AG10803 (cell line): ENCODE data around the gene CAV3.

Experiments
- DNase-seq: peaks from one replicate; pipeline ENCODE4 v3.0.0; 2010; ENCODE audit warnings: low read depth
- H3K4me3 ChIP-seq: 2 replicates; pipeline ENCODE4 v1.5.1; 2011; ENCODE audit warnings: mild to moderate bottlenecking, low read length, control low read depth
- CTCF ChIP-seq: conservative IDR thresholded peaks from 2 replicates; pipeline ENCODE4 v1.5.1; 2011; ENCODE audit warnings: mild to moderate bottlenecking, low read length, control low read depth, inconsistent platforms

The CAV3 gene

GRCh38 chr3:8737823-8738222 is 4.2 kb downstream of the CAV3 start:
- no peak overlapping the region for H3K4me3 ChIP-seq
- TF ChIP-seq CTCF: no peak
- no peak for DNase-seq

GRCh38 chr3:8738639-8739038 is 5.0 kb downstream of the CAV3 start:
- no peak for DNase-seq
- no peak for TF ChIP-seq CTCF
- no peak overlapping the region for H3K4me3 ChIP-seq

DNA sequence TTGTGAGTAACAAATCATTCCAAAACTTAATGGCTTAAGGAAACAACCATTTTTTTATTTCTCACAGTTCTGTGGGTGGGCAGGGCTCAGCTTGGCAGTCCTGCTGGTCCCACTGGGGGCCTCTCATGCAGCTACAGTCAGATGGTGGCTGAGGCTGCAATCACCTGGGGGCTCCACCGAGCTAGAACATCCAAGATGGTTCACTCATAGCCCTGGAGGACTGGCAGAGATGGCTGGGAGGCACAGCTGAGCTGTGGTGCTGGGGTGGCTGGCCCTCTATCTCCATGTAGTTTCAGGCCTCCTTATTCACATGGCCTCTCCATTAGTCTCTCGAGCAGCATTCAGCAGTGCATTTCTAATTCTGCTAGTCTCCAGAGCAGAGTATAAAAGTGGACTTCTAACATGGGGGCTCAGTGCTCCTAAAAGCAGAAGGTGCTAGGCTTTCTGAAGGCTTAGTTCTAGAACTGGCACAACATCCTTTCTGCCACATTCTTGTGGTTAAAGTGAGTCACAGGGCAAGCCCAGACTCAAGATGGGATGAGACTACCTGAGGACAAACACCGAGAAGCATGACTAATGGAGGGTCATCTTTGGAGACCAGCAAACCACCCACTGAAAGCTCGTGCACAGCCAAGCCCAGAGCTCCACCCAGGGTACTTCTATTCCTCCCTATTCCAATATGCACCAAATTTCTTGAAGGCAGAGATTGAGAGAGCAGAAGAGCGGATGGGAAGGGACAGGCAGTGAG is 6.3 kb downstream of the CAV3 start:
- no peak overlapping the region for H3K4me3 ChIP-seq
- no peak for TF ChIP-seq CTCF
- peak; percentile 66 for DNase-seq

- H3K4me3 ChIP-seq: peak overlapping the region; percentile 17
These were observed 8.1 kb downstream of the CAV3 start for GRCh38 chr3:8741581-8742261.

DNA sequence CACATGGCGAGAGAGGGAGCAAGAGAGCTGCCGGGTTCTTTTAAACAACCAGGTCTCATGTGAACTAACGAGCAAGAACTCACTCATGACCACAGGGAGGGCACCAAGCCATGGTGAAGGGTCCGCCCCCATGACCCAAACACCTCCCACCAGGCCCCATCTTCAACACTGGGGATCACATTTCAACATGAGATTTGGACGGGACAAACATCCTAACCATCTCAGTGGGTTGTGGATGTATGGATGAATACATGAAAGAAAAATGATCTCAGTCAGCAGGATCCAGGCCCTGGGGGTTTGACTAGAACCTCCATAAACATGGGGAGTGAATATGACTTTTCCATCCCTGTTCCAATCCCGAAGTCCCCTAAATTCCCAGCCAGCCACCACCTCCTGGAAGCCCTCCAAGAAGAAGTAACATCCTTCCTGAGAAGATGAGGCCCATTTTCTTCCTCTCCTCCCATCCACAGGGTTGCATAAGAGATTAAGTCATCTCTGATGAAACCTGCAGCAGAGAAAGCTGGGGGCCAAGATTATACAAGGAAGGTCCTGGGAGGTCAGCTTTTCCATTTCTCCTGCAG is 9.5 kb downstream of the CAV3 start:
- TF ChIP-seq CTCF: no peak
- no peak overlapping the region for H3K4me3 ChIP-seq
- DNase-seq: peak; percentile 83

More at GRCh38 chr3:8741581-8742261, 8.1 kb downstream of the CAV3 start:
- peak; percentile 79 for DNase-seq
- TF ChIP-seq CTCF: no peak

GRCh38 chr3:8743911-8744310 is 10.3 kb downstream of the CAV3 start:
- no peak overlapping the region for H3K4me3 ChIP-seq
- TF ChIP-seq CTCF: no peak
- no peak for DNase-seq
